GM10266 (cell line): ENCODE data around the gene NPAS3.

Experiments
- DNase-seq: peaks from one replicate; pipeline ENCODE4 v3.0.0; 2012; ENCODE audit errors: extremely low spot score
- TF ChIP-seq, protein P1 (sequence below): IDR thresholded peaks from 2 replicates; pipeline ENCODE4 v1.5.1; 2012; ENCODE audit warnings: mild to moderate bottlenecking, low read depth; ENCODE audit not compliant: control insufficient read depth, insufficient read depth; ENCODE audit errors: missing control alignments

The NPAS3 gene

DNA sequence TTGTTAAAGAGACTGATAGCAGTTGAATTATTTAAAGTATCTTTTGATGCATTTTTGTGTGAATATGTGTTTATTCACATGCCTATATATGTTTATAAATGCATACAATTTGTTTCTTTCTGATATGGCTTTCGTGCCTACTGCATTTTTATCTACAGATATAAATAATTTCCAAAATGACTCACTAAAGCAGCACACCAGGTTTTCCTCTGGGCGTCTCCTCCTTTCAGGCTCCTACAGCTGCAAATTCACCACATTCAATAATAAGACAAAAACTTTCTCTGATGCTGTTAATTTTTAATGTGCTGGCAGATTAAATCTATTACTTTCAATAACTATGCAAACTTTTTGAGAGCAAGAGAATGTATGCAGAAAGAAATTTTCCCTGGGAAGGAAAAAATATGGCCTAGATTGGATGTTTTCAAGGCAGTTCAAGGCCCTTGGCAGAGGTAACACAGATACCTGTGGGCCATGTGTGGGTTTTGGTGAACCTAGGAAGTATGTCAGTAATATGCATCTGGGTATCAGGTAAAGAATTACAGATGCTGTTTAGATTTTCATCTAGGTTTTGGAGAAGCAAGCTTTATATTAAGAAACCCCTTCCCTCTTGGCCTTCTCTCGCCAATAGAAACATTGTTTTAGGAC, 630.4 kb downstream of the NPAS3 start:
- TF ChIP-seq, protein P1, sequence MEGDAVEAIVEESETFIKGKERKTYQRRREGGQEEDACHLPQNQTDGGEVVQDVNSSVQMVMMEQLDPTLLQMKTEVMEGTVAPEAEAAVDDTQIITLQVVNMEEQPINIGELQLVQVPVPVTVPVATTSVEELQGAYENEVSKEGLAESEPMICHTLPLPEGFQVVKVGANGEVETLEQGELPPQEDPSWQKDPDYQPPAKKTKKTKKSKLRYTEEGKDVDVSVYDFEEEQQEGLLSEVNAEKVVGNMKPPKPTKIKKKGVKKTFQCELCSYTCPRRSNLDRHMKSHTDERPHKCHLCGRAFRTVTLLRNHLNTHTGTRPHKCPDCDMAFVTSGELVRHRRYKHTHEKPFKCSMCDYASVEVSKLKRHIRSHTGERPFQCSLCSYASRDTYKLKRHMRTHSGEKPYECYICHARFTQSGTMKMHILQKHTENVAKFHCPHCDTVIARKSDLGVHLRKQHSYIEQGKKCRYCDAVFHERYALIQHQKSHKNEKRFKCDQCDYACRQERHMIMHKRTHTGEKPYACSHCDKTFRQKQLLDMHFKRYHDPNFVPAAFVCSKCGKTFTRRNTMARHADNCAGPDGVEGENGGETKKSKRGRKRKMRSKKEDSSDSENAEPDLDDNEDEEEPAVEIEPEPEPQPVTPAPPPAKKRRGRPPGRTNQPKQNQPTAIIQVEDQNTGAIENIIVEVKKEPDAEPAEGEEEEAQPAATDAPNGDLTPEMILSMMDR: no peak
- DNase-seq: no peak

DNA sequence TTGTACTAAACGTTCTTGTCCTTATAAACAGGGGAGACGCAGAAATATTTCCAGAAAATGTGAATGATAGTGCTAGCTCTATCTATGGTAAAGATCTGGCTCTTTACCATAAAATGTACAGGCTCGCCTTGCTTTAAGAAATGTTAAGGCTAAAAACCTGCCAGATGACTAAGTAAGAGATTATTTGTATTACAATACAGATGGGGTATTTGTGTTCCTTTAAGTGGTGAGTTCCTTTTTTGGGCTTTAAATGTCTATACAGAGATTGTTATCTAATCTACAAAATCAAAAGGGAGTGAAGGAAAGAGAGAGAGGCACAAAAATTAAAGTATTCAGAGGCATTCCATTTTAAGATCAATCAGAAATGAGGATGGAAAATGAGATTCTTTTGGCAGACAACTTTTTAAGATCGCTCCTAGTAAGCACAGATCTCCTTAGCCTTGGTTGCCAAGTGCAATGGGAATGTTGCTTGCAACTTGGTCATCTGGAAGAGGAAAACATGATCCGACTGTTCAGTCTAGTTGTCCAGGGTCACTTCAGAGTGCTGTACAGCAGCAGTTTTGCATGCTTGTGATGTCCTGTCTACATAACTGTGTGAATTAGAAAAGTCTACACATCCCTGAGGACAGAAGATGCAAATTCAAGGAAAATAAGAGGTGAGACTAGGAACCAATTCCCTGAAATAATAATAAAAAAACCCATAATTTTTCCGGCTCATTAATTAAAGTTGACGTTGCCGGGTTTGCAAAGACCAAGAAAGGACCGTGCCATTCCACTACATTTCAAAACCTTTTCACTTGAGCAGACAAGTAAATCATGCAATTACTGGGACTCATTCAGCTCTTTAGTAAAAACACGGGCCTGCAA, 631.4 kb downstream of the NPAS3 start:
- DNase-seq: no peak

GRCh38 chr14:33570694-33571310, 632.1 kb downstream of the NPAS3 start:
- TF ChIP-seq, protein P1: no peak
- DNase-seq: no peak

More for the DNA sequence above, 631.4 kb downstream of the NPAS3 start:
- TF ChIP-seq, protein P1: no peak

- TF ChIP-seq, protein P1: no peak
- no peak for DNase-seq
Measured at GRCh38 chr14:33573301-33573880, 634.7 kb downstream of the NPAS3 start.

DNA sequence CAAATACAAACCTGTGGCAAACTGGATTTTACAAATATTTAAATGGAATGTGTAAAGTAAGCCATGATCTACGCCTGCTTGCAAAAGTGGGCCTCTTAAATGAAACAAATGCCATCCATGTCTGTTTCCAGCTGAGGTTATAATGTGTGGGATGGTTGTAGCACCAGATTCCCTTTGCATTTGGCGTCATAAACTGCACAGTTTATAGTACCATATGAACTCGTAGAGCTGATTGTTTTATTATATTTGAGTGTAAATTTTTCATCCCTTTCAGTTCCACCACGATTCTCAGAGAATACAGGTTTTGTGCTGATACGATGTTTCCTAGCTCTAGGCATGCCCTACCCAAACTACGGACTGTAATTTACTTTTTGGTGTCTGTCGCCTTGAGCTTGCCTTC, 637.3 kb downstream of the NPAS3 start:
- no peak for DNase-seq
- TF ChIP-seq, protein P1: no peak

DNA sequence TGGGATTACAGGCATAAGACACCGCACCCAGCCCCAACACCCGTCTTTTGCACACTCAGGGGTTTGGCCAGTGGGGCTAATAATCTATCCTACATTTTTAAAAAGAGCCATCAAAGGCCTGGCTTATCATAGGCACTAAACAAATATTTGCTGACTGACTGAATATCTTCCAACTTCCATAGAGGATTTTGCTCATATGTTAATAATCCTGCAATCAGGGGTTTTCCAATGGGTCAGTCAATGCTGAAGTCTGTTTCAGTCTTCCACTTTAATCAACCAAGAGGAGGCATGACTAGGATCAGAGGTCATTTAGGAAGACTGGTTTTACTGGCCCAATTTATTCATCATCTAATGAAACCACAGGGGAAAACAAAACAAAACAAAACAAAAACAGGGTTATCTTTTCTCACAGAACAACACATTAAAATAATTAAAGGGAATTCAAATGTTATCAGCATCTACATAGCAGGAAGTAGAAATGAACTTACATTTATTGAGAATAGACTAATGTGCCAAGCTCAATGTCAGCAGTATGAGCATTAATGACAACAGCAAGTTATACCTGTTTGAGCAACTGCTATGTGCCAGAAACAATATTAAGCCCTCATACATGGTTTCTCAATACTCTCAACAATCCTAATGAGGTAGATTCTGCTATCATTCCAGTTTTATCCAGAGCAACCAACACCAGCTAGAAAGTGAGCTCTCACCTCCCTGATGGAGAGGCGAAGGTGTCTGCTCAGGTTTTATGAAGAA, 640.0 kb downstream of the NPAS3 start:
- TF ChIP-seq, protein P1: no peak
- no peak for DNase-seq
